Inflammatory macrophage treated with lipopolysaccharide for 1 hour (primary cell): Measurements from ENCODE around the gene WDR1.

Experiments
- DNase-seq, 2 donors: peaks; one replicate each; pipeline ENCODE4 v3.0.0-alpha.2; 2020 to 2022

The WDR1 gene

DNA sequence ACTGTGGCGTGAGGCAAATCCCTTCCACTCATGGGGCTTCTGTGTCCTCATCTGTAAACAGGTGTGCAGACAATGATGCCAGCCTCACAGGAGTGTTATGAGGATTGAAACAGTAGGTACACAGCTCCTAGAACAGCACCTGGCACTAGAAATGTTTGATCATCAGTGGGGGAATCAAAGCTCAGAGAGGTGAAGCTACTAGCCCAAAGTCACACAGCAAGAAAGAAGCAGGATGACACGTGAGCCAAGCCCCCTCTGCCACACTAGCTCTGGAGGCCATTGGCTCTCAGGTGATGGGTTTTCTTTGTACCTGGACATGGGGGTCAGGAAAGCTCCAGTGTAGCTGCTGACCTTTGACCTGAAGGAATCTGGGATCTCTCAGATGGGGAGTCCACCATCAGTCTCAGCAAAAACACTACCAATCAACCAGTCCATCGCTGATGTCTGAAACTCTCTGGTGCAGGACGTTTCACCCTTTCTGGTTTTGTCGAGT, 81.9 kb downstream of the WDR1 start:
- DNase-seq = no peak

DNA sequence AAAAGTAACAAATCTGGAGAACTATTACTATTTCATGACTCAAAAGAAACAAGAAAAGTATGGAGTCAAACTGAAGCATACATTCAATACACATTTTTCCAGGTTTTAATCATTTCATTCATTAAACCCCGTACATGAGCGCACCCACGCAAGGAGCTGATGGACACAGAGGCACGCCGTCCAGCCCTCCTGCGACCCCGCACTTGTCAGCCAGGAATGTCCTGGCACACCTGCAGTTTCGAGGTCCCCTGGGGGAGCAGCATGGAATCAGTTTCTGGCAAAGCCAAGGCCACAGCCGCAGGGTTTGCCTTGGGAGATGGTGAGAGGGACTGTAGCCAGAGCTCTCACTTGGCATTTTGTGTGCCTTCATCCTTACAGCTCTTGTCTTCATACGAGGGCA, 82.5 kb downstream of the WDR1 start:
- DNase-seq = no peak

DNA sequence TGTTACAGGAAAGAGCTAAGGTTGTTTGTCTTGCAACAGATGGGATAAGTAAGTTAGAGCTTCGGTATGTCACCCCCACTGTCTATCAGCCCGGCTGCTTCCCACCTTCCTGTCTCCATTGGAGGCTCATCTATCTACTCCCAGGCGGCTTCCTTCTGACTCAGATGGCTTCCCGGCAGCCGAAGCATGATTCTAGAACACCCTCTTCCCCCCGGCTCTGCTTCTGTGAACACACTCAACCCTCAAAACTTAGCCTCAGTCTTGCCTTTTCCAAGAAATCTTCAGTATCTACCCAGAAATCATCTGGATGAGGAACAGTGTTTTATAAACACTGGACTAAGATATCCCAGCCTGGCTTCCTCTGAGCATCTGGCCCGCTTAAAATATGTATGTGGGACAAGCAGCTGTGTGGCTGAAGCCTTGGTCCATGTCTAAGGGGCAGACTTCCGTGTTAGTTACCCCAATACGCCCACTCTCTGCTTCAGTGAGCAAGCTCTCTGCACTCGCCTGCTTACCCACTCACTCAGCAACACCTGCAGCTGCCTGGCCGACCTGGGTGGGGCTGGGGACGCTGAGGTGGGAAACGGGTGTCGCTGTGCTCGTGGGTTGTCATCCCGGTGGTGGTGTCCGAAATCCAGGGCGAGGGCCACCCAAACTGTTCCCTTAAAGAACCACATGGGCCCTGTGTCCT, 83.3 kb downstream of the WDR1 start:
- peak in 1 of 2 donors; percentile 37 for DNase-seq

DNA sequence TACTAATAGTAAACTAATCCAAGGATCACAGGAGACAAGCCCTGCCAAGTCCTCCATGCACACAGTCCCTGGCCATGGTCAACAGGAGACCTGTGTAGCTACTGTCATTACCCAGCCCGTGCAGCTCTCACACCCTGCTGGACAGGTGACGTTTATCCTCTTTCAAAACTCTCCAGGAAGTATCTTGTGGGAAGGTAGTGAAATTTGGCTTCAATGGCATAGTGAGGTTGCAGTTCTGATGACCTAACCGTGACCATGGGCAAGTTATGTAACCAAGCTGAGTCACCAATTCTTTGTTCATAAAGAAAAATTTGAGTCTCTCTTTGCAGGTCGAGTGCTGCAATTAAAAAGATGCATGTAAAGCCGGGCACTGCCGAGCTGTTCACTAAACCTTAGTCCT, 84.0 kb downstream of the WDR1 start:
- peak; percentile 86 to 90 for DNase-seq

DNA sequence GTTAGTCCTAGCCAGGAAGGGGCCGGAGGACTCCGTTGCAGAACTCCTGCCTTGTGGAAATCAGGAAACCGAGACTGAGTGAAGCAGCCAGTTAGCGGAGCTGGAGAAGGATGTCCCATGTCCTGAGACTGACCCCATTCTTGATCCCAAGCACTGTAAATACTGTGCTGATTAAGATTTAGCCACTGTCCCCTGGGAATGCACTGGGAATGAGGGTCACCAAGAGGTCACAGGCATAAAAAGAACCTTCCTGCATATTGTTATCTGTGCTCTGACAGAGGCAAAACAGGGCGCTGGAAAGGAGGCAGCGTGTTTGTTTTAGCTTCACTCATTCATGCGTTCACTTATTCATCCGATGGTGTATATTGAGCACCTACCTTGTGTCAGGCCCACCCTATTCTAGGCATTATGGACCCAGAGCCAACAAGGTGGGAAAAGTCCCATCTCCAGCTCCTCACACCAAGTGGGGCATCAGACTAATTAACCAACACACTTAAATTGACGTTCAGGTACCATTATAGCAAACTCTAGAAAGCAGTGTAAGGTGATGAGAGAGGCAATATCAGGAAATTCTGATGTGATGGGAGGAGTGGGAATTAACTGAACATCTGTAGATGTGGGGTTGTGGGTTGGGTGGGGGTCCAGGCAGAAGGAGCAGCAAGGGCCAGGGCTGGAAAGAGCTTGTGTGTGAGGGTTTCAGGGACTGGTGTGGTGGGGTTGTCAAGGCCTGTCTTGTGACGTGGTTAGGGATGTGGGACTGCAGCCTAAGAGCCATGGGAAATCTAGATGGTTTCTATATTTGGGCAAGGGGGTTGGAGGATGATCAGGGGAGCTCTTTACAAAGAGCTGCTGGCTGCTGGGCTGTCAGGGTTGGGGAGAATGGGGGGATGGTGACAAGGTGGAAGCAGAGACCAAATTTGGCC, 84.7 kb downstream of the WDR1 start:
- no peak for DNase-seq

DNA sequence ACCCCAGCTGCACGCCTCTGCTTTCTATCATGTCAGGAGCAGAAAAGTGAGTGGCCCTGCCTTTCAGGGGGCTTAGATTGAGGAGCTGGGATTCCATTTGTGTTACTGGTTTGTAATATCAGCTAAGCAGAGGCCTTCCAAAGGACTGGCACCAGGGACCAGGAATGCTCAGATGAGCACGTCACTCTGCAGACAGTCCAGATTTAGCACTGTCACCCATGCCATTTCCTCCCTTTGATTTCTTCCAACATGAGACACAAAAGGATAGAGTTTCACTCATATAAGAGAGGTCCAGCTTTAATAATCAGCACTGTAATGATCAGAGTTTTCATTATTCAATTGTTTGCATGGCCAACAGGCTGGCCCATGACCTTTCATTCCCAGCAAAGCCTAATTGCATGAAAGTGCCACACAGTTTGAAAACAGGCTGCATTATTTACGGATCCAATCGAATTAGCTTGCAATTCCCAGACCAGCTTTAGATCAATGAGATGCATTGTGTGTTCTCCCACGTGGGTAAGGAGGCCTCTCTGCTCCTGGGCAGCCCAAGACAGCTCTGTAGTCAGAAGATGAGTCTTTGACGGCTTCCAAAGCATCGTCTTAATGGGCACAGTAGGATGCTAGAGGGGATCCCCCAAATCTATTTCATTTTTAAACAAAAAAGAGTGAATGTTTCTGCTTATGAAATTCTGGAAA, 85.5 kb downstream of the WDR1 start:
- DNase-seq = no peak

DNA sequence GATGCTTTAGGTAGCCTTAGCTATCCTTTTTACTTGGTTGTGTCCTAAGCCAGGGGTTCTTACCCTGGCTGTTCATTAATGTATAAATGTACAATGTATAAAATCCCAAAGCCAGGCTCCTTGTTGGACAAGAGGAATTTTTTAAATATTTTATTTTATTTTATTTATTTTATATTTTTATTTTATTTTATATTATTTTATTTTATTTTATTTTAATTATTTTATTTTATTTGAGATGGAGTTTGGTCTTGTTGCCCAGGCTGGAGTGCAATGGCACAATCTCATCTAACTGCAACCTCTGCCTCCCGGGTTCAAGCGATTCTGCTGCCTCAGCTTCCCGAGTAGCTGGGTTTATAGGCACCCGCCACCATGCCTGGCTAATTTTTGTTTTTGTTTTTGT, 87.2 kb downstream of the WDR1 start:
- no peak for DNase-seq

DNA sequence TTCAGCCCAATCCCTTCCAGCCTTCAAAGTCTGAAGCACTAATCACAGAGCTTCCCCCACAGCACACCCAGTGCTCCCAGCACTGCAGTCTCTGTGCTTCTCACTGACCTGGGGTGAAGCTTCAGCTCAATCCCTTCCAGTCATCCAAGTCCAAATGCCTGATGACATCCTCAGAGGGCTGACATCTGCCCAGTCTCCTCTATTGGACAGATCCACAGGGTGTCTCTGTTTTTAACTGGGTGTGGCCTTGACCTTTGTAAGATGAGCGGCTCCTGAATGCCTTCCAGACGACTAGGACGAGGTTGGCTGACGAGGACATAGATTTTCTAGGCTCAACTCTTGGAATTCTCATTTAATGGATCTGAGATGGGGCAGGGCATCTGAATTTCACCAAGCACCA, 87.7 kb downstream of the WDR1 start:
- DNase-seq = no peak

DNA sequence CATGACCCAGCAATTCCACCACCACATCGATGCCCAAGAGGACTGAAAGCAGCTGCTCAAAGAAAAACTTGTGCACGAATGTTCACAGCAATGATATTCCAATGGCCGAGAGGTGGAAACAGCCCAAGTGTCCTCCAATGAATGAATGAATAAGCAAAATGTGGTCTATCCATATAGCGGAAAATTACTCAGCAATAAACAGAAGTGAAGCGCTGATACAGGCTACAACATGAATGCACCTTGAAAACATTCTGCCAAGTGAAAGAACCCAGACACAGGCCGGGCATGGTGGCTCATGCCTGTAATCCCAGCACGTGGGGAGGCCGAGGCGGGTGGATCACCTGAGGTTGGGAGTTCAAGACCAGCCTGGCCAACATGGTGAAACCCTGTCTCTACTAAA, 90.1 kb downstream of the WDR1 start:
- no peak for DNase-seq

DNA sequence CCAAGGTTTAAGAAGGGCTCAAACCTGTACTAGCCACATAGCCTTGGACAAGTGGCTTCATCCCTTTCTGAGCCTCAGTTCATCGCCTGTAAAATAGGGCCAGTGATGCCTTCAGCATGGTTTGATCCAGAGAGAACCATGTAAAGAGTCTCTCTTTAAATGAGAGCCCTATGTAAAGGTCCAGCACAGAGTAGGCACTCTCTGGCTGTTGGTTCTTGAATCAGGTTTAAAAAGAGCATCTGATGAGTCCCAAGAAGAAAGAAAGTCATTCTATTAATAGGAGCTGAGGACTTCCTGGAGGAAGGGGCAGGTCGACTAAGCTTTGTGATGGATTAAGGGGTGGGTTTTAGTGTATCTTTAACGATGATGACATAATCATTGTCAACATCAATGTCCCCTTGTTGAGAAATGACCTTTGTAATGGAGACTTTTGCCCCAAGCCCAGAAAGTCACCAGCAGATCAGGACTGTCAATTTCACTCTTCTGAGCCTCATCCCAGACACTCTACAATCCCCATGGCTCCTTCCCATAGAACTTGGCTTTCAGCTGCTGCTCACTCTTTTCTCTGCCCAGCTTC, 91.3 kb downstream of the WDR1 start:
- DNase-seq = no peak
